Measurements from ENCODE around the gene GRM5. TPM values are rescaled to one million over a fixed set of nuclear protein-coding genes. Genes with fewer than 3 reads are reported as not detected.
"Not testable (repeated sequence)": the region's sequence is repeated elsewhere in the genome, so short reads cannot be mapped to it uniquely, and the experiment has no call there.

GRM5 gene
- total RNA-seq, 2 experiments from 2014 or later, result 0.02 TPM; not detected in 1

- H3K4me1 Mint-ChIP-seq (ENCODE audit: low read depth), result peaks cover 19% of the 10 kb centered on the region
- intact Hi-C loops (cut with micrococcal nuclease), result loop anchor here (1.0 to 2.0 kb wide), 7 partner anchors 51 to 361 kb away; partner anchors contain the start of genes CTSC and RAB38
- no peak for DNase-seq
- H3K27ac Mint-ChIP-seq, result no peak overlapping the region
- peaks cover 4% of the 10 kb centered on the region for H3K9me3 Mint-ChIP-seq
- peaks cover 8% of the 10 kb centered on the region for H3K27me3 Mint-ChIP-seq
- ChIA-PET CTCF (interaction anchor here (0.6 to 1.1 kb wide), 3 partner anchors 8 to 199 kb away, joined by 3 to 5 read pairs (median 4); no protein-coding TSS in a partner anchor), POLR2A (interaction anchor here (1.2 kb wide), 1 partner anchor 114 kb away, joined by 4 read pairs; no protein-coding TSS in a partner anchor)
- no peak overlapping the region for H3K4me3 Mint-ChIP-seq
- no peaks in the 10 kb centered on the region for H3K36me3 Mint-ChIP-seq
These were observed 529.8 kb downstream of the GRM5 start for GRCh38 chr11:88535916-88536547.

DNA sequence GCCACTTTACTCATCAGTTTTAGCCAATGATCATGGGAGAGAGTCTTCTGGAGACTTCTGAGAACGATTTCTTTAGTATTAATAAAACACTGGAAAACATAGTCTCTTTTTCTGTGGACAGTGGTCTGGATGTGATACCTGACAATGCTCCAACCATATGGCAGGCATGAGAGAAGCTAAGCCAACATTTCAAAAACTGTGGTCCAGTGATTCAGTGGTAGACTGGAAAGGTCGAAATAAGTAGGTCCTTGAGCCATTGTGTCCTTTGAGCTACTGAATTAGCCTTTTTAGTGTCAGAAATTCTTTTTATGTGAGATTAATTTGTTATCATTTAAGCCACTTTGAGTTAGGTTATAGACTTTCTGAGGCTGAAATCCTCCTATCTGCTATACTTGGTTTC is 530.5 kb downstream of the GRM5 start:
- ChIA-PET POLR2A (no interaction called here), CTCF (interaction anchor here (0.6 to 1.1 kb wide), 4 partner anchors 9 to 199 kb away, joined by 3 to 5 read pairs (median 4); no protein-coding TSS in a partner anchor)
- intact Hi-C loops (cut with micrococcal nuclease), result no loop called here
- Mint-ChIP-seq H3K36me3 (no peaks in the 10 kb centered on the region), H3K27ac (no peak overlapping the region), H3K27me3 (peaks cover 8% of the 10 kb centered on the region), H3K4me3 (no peak overlapping the region), H3K4me1 (ENCODE audit: low read depth) (peaks cover 19% of the 10 kb centered on the region), H3K9me3 (peaks cover 4% of the 10 kb centered on the region)
- DNase-seq, result no peak

DNA sequence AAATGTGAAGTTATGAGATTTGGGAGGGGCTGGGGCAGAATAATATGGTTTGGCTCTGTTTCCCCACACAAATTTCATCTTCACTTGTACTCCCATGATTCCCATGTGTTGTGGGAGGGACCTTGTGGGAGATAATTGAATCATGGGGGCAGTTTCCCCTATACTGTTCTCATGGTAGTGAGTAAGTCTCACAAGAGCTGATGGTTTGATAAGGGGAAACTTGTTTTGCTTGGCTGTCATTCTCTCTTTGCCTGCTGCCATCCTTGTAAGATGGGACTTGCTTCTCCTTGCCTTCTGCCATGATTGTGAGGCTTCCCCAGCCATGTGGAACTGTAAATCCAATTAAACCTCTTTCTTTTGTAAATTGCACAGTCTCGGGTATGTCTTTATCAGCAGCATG is 531.1 kb downstream of the GRM5 start:
- intact Hi-C loops (cut with micrococcal nuclease), result not testable (repeated sequence)

GRCh38 chr11:88534185-88534584 is 531.6 kb downstream of the GRM5 start:
- no peak for DNase-seq
- Mint-ChIP-seq H3K9me3 (peaks cover 4% of the 10 kb centered on the region), H3K4me1 (ENCODE audit: low read depth) (peaks cover 19% of the 10 kb centered on the region), H3K4me3 (no peak overlapping the region), H3K27me3 (peaks cover 8% of the 10 kb centered on the region), H3K27ac (no peak overlapping the region), H3K36me3 (no peaks in the 10 kb centered on the region)
- intact Hi-C loops (cut with micrococcal nuclease), result no loop called here
- ChIA-PET POLR2A (no interaction called here), CTCF (interaction anchor here (1.4 kb wide), 1 partner anchor 10 kb away, joined by 5 read pairs; no protein-coding TSS in a partner anchor)

More for the DNA sequence above, 531.1 kb downstream of the GRM5 start:
- peaks cover 19% of the 10 kb centered on the region for H3K4me1 Mint-ChIP-seq (ENCODE audit: low read depth)
- DNase-seq, H3K27me3 Mint-ChIP-seq, H3K27ac Mint-ChIP-seq, H3K36me3 Mint-ChIP-seq, H3K4me3 Mint-ChIP-seq, POLR2A ChIA-PET, H3K9me3 Mint-ChIP-seq: not testable (repeated sequence)
- CTCF ChIA-PET, result interaction anchor here (1.0 to 1.1 kb wide), 2 partner anchors 17 to 179 kb away, joined by 3 read pairs; no protein-coding TSS in a partner anchor

GRCh38 chr11:88533001-88533400 is 532.8 kb downstream of the GRM5 start:
- Mint-ChIP-seq H3K9me3 (peaks cover 4% of the 10 kb centered on the region), H3K27ac (no peak overlapping the region), H3K36me3 (no peaks in the 10 kb centered on the region), H3K4me1 (ENCODE audit: low read depth) (peaks cover 19% of the 10 kb centered on the region), H3K4me3 (no peak overlapping the region), H3K27me3 (peaks cover 8% of the 10 kb centered on the region)
- DNase-seq, result no peak
- CTCF ChIA-PET, result interaction anchor here (1.4 kb wide), 1 partner anchor 11 kb away, joined by 5 read pairs; no protein-coding TSS in a partner anchor
- POLR2A ChIA-PET, result no interaction called here
- intact Hi-C loops (cut with micrococcal nuclease), result no loop called here

DNA sequence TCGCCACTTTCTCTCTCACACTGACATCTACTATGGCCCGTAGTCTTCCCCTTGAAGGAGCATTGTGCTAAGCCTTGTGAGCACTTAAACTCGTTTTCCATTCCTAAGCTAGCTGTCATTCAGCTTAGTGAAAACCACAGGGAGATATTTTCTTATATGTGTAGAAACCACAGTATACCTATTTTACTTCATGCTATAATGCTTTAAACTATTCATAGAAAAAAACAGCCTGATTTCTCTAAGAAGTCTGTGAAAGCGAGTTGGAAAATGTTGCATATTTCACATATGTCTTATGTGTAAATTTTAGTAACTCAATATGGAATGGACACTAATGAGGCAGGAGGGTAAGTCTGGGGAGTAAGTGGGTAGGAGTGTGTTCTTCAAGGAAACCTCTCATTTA is 534.0 kb downstream of the GRM5 start:
- Mint-ChIP-seq H3K4me3 (no peak overlapping the region), H3K27ac (no peak overlapping the region), H3K4me1 (ENCODE audit: low read depth) (peaks cover 19% of the 10 kb centered on the region), H3K36me3 (no peaks in the 10 kb centered on the region), H3K9me3 (peaks cover 4% of the 10 kb centered on the region), H3K27me3 (peaks cover 8% of the 10 kb centered on the region)
- intact Hi-C loops (cut with micrococcal nuclease), result no loop called here
- ChIA-PET CTCF (no interaction called here), POLR2A (interaction anchor here (1.0 kb wide), 1 partner anchor 353 kb away, joined by 3 read pairs; no protein-coding TSS in a partner anchor)
- no peak for DNase-seq

DNA sequence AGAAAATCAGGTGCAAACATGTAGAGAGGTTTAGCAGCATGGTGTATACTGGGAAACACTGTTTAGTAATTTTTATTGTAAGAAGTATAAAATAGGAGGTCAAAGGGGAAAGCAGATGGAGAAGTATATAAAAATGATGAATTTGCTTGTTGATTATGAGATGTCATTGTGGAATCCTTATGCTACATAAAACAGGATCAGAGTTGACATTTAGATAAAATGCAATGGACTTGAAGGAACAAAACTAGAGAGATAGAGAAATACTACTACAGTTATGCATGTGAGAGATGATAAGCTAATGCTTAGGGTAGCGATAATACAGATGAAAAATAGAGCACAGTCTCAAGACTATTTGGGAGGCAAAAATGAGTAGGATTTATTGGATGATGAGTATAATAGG is 536.4 kb downstream of the GRM5 start:
- intact Hi-C loops (cut with micrococcal nuclease), result no loop called here
- CTCF ChIA-PET, result no interaction called here
- POLR2A ChIA-PET, result no interaction called here
- H3K4me1 Mint-ChIP-seq (ENCODE audit: low read depth), result peaks cover under 1% of the 10 kb centered on the region
- H3K27me3 Mint-ChIP-seq, result peaks cover 4% of the 10 kb centered on the region
- no peak overlapping the region for H3K27ac Mint-ChIP-seq
- H3K9me3 Mint-ChIP-seq, result no peaks in the 10 kb centered on the region
- H3K4me3 Mint-ChIP-seq, result no peak overlapping the region
- no peak for DNase-seq
- no peaks in the 10 kb centered on the region for H3K36me3 Mint-ChIP-seq

- Mint-ChIP-seq H3K4me1 (ENCODE audit: low read depth) (no peaks in the 10 kb centered on the region), H3K27ac (no peak overlapping the region), H3K27me3 (peaks cover 1% of the 10 kb centered on the region), H3K4me3 (no peak overlapping the region), H3K36me3 (no peaks in the 10 kb centered on the region), H3K9me3 (no peaks in the 10 kb centered on the region)
- DNase-seq, result no peak
- POLR2A ChIA-PET, result no interaction called here
- CTCF ChIA-PET, result no interaction called here
- intact Hi-C loops (cut with micrococcal nuclease), result no loop called here
These were observed 542.3 kb downstream of the GRM5 start for GRCh38 chr11:88523386-88524071.

GRCh38 chr11:88522624-88523385 is 543.0 kb downstream of the GRM5 start:
- DNase-seq, result no peak
- H3K9me3 Mint-ChIP-seq, result no peaks in the 10 kb centered on the region
- ChIA-PET CTCF (no interaction called here), POLR2A (no interaction called here)
- no peak overlapping the region for H3K27ac Mint-ChIP-seq
- H3K36me3 Mint-ChIP-seq, result no peaks in the 10 kb centered on the region
- intact Hi-C loops (cut with micrococcal nuclease), result no loop called here
- no peak overlapping the region for H3K4me3 Mint-ChIP-seq
- no peaks in the 10 kb centered on the region for H3K4me1 Mint-ChIP-seq (ENCODE audit: low read depth)
- peaks cover 1% of the 10 kb centered on the region for H3K27me3 Mint-ChIP-seq

- CTCF ChIA-PET, result interaction anchor here (1.0 kb wide), 1 partner anchor 506 kb away, joined by 3 read pairs; no protein-coding TSS in a partner anchor
- no peak overlapping the region for H3K27ac Mint-ChIP-seq
- no peaks in the 10 kb centered on the region for H3K36me3 Mint-ChIP-seq
- no peak for DNase-seq
- no peaks in the 10 kb centered on the region for H3K27me3 Mint-ChIP-seq
- POLR2A ChIA-PET, result no interaction called here
- H3K4me3 Mint-ChIP-seq, result no peak overlapping the region
- no peaks in the 10 kb centered on the region for H3K9me3 Mint-ChIP-seq
- H3K4me1 Mint-ChIP-seq (ENCODE audit: low read depth), result no peaks in the 10 kb centered on the region
- intact Hi-C loops (cut with micrococcal nuclease), result no loop called here
These were observed 544.0 kb downstream of the GRM5 start for GRCh38 chr11:88521799-88522201.

GRCh38 chr11:88521399-88521798 is 544.4 kb downstream of the GRM5 start:
- intact Hi-C loops (cut with micrococcal nuclease), result no loop called here

DNA sequence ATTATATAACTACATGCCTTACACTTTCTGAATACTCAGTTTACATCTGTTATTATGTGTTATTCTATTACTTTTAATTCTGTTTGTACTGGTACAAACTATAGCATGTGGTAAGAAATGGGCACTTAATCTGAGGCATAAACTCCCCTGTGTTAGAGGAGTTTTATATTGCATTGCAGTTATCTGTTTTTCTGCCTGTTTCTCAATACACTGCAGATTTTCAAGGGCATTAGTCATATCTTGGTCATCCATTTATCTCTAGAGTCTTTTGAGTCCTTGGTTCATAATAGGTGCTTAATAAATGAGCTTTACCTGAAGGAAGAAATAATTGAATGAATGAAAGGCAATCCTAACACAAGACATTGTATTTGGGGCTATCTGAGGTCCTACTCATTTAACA is 545.4 kb downstream of the GRM5 start:
- Mint-ChIP-seq H3K36me3 (no peaks in the 10 kb centered on the region), H3K4me3 (no peak overlapping the region), H3K9me3 (no peaks in the 10 kb centered on the region), H3K4me1 (ENCODE audit: low read depth) (no peaks in the 10 kb centered on the region), H3K27me3 (peaks cover 4% of the 10 kb centered on the region), H3K27ac (no peak overlapping the region)
- intact Hi-C loops (cut with micrococcal nuclease), result no loop called here
- POLR2A ChIA-PET, result no interaction called here
- no peak for DNase-seq
- CTCF ChIA-PET, result no interaction called here

More at GRCh38 chr11:88521399-88521798, 544.4 kb downstream of the GRM5 start:
- Mint-ChIP-seq H3K27ac (no peak overlapping the region), H3K4me3 (no peak overlapping the region), H3K27me3 (no peaks in the 10 kb centered on the region), H3K36me3 (no peaks in the 10 kb centered on the region), H3K4me1 (ENCODE audit: low read depth) (no peaks in the 10 kb centered on the region), H3K9me3 (no peaks in the 10 kb centered on the region)
- DNase-seq, result no peak
- CTCF ChIA-PET, result interaction anchor here (1.0 kb wide), 1 partner anchor 505 kb away, joined by 3 read pairs; no protein-coding TSS in a partner anchor
- POLR2A ChIA-PET, result no interaction called here

All from activated CD4-positive, alpha-beta memory T cell treated with anti-CD3 and anti-CD28 coated beads for 36 hours (primary cell).